Ovary (tissue), 3 donors: ENCODE measurements around the gene HAGH.

Source experiments
- CTCF ChIP-seq, 3 donors: fragments of 450-650 bp in 2 of 3; fragments of 200-600 bp in 1 of 3; IDR thresholded peaks; one replicate each; pipeline versions ENCODE4 v1.5.1 to v1.8.0; 2016 to 2022; ENCODE audit warnings: antibody characterized with exemption in 3 of 3, mild to moderate bottlenecking in 1 of 3
- EP300 ChIP-seq: sonication (generic); formaldehyde crosslinking; IDR thresholded peaks from one replicate; pipeline ENCODE4 v1.6.1; 2017; ENCODE audit warnings: antibody characterized with exemption
- POLR2A ChIP-seq: fragments of 450-650 bp; IDR thresholded peaks from one replicate; pipeline ENCODE4 v1.6.1; 2017; ENCODE audit warnings: antibody characterized with exemption, mild to moderate bottlenecking, moderate library complexity
- donor health status: DM: no; HTN: no; CAD: no.

GRCh38 chr16:1834096-1834495, 7.5 kb upstream of the HAGH start:
- TF ChIP-seq POLR2A (no peak), CTCF (IDR thresholded peaks at IDR 0.05) (no peak), EP300 (no peak)
